SK-MEL-5 (cell line): ENCODE measurements around the gene VPS52. TPM values are rescaled to one million over a fixed set of nuclear protein-coding genes. Genes with fewer than 3 reads are reported as not detected.
"Not testable (repeated sequence)": the region's sequence is repeated elsewhere in the genome, so short reads cannot be mapped to it uniquely, and the experiment has no call there.

Experiments used
- DNase-seq: peaks from one replicate; pipeline ENCODE4 v3.0.0-alpha.2; 2016; ENCODE audit warnings: low read depth, low spot score
- in situ Hi-C: cut with HindIII; loops from 2 replicates; pipeline ENCODE4 v1.10.0; 2016; ENCODE audit warnings: low sequenced_read_pairs, high pct_unique_total_duplicates, low pct_unique_long_range_greater_than_20kb
- total RNA-seq: library from RNA; depleted of rRNA; stranded (reverse); fragments of >200 nt; shearing (Covaris generic); gene quantifications from 2 replicates; pipeline ENCODE4 v1.2.3, GENCODE V29; 2014

The VPS52 gene
- total RNA-seq, 1 experiment from 2014 or later = 27.1 TPM

GRCh38 chr6:33236852-33237251, 34.8 kb downstream of the VPS52 start:
- in situ Hi-C loops = no loop called here
- no peak for DNase-seq

- no peak for DNase-seq
- in situ Hi-C loops = no loop called here
Observed at GRCh38 chr6:33236328-33236727, 35.3 kb downstream of the VPS52 start.

- in situ Hi-C loops = no loop called here
- no peak for DNase-seq
Observed at GRCh38 chr6:33235221-33235634, 36.4 kb downstream of the VPS52 start.

- in situ Hi-C loops, DNase-seq: not testable (repeated sequence)
Observed at GRCh38 chr6:33226503-33227120, 45.1 kb downstream of the VPS52 start.

- in situ Hi-C loops = no loop called here
- no peak for DNase-seq
Observed at GRCh38 chr6:33217681-33218080, 54.0 kb downstream of the VPS52 start.

GRCh38 chr6:33217246-33217645, 54.4 kb downstream of the VPS52 start:
- in situ Hi-C loops = no loop called here
- no peak for DNase-seq

GRCh38 chr6:33216117-33216649, 55.5 kb downstream of the VPS52 start:
- in situ Hi-C loops = no loop called here
- DNase-seq = no peak

- in situ Hi-C loops = no loop called here
- DNase-seq = no peak
Observed at GRCh38 chr6:33215271-33216116, 56.2 kb downstream of the VPS52 start.

GRCh38 chr6:33213989-33214335, 57.7 kb downstream of the VPS52 start:
- no peak for DNase-seq
- in situ Hi-C loops = no loop called here

GRCh38 chr6:33213166-33213988, 58.3 kb downstream of the VPS52 start:
- in situ Hi-C loops = no loop called here
- no peak for DNase-seq

- no peak for DNase-seq
- in situ Hi-C loops = no loop called here
Observed at GRCh38 chr6:33212857-33213165, 58.9 kb downstream of the VPS52 start.

- in situ Hi-C loops = no loop called here
- DNase-seq = no peak
Observed at GRCh38 chr6:33211666-33212422, 59.8 kb downstream of the VPS52 start.

GRCh38 chr6:33211136-33211535, 60.5 kb downstream of the VPS52 start:
- DNase-seq = no peak
- in situ Hi-C loops = no loop called here

GRCh38 chr6:33209856-33210255, 61.8 kb downstream of the VPS52 start:
- DNase-seq = no peak
- in situ Hi-C loops = no loop called here

GRCh38 chr6:33208091-33208967, 63.3 kb downstream of the VPS52 start, which contains the start of gene RING1:
Gene RING1, plus strand, starts transcription at chr6:33208500. Its CDS starts 323 bp downstream, at chr6:33208823.
- DNase-seq = peak; percentile 67
- in situ Hi-C loops = no loop called here

GRCh38 chr6:33207552-33208090, 64.1 kb downstream of the VPS52 start:
- DNase-seq = no peak
- in situ Hi-C loops = no loop called here
